ENCODE results near the gene TSGA10. TPM values are rescaled to one million over a fixed set of nuclear protein-coding genes. Genes with fewer than 3 reads are reported as not detected.

The TSGA10 gene
- total RNA-seq, 1 donor from 2014 or later = 3.1 TPM

DNA sequence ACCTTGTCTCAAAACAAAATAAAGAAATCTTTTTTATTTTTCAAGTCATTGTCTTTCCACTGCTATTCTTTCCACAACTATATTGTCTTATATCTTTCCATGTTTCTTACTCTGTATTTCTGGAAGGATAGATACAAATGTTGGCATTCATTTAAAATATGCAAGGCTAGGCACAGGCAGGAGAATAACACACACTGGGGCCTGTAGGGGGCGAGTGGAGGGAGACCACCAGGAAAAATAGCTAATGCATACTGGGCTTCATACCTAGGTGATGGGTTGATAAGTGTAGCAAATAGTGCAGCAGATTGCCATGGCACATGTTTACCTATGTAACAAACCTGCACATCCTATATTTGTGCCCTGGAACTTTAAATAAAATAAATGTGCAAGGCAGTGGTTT lies 35.8 kb upstream of the TSGA10 start:
- H3K27me3 ChIP-seq (ENCODE audit: low read depth) = no peaks in the 10 kb centered on the region
- H3K4me3 ChIP-seq = no peak overlapping the region
- no peak overlapping the region for H3K27ac ChIP-seq (replicated peaks)
- no peak for DNase-seq
- H3K4me1 ChIP-seq = no peaks in the 10 kb centered on the region
- intact Hi-C loops (cut with micrococcal nuclease) = no loop called here
- TF ChIP-seq, protein P1, sequence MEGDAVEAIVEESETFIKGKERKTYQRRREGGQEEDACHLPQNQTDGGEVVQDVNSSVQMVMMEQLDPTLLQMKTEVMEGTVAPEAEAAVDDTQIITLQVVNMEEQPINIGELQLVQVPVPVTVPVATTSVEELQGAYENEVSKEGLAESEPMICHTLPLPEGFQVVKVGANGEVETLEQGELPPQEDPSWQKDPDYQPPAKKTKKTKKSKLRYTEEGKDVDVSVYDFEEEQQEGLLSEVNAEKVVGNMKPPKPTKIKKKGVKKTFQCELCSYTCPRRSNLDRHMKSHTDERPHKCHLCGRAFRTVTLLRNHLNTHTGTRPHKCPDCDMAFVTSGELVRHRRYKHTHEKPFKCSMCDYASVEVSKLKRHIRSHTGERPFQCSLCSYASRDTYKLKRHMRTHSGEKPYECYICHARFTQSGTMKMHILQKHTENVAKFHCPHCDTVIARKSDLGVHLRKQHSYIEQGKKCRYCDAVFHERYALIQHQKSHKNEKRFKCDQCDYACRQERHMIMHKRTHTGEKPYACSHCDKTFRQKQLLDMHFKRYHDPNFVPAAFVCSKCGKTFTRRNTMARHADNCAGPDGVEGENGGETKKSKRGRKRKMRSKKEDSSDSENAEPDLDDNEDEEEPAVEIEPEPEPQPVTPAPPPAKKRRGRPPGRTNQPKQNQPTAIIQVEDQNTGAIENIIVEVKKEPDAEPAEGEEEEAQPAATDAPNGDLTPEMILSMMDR (IDR thresholded peaks at IDR 0.05; ENCODE audit: borderline replicate concordance) = no peak
- H3K36me3 ChIP-seq = peaks cover 67% of the 10 kb centered on the region
- H3K9me3 ChIP-seq (replicated peaks) = no peaks in the 10 kb centered on the region

DNA sequence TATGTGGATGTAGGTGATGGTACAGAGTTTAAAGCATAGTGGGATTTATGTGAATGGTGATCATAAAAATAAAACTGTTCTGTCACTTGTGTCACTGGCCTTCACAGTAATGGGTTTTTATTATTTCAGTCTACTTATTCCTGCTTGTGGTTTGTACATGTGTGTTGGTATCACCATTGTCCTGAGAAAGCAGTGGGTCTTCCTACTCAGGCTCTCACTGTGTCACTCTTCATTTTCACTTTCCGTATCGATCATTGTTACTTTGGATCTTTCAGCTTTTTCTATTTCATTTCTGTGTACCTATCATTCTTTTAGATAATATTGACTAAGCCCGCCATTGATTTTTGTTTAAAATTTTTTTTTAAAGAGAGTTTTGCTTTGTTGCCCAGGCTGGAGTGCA lies 33.6 kb upstream of the TSGA10 start:
- no peaks in the 10 kb centered on the region for H3K27me3 ChIP-seq (ENCODE audit: low read depth)
- peaks cover 46% of the 10 kb centered on the region for H3K36me3 ChIP-seq
- DNase-seq = no peak
- TF ChIP-seq, protein P1 (IDR thresholded peaks at IDR 0.05; ENCODE audit: borderline replicate concordance) = no peak
- H3K4me1 ChIP-seq = peaks cover 12% of the 10 kb centered on the region
- no peak overlapping the region for H3K27ac ChIP-seq (replicated peaks)
- no peak overlapping the region for H3K4me3 ChIP-seq
- H3K9me3 ChIP-seq (replicated peaks) = no peaks in the 10 kb centered on the region
- intact Hi-C loops (cut with micrococcal nuclease) = no loop called here

DNA sequence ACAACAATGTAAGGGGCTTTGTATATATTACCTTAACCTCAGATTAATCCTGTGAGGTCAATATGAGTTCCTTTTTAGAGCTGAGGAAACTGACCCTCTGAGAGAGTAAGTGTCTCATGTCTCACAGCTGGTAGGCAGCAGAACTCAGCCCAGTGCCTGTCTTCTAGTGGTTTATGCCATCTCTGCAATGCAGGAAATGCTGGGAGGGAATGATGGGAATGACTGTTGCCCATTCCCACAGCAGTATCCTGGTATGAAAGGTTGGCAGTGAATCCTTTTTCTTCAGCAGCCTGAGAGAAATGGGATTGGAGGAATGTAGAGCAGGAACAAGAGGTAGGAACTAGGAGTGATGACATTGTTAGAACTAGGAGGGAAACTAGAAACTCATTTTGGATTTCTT lies 32.3 kb upstream of the TSGA10 start:
- Histone ChIP-seq H3K4me1 (peaks cover 25% of the 10 kb centered on the region), H3K27ac (replicated peaks) (no peak overlapping the region), H3K27me3 (ENCODE audit: low read depth) (no peaks in the 10 kb centered on the region), H3K9me3 (replicated peaks) (no peaks in the 10 kb centered on the region), H3K36me3 (peaks cover 33% of the 10 kb centered on the region), H3K4me3 (no peak overlapping the region)
- DNase-seq = no peak
- intact Hi-C loops (cut with micrococcal nuclease) = no loop called here
- TF ChIP-seq, protein P1 (IDR thresholded peaks at IDR 0.05; ENCODE audit: borderline replicate concordance) = no peak

DNA sequence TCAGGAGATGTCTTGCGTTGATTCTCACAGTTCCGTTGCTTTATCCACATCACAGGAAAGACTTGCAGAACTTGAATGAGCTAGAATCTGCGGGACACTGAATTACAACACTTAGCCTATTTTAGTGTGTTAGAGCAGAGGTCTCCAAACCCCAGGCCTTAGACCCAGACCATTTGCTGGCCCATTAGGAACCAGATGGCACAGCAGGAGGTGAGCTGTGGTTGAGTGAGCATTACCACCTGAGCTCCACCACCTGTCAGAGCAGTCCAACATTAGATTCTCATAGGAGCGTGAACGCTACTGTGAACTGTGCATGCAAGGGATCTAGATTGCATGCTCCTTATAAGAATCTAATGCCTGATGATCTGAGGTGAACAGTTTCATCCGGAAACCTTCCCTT lies 30.1 kb upstream of the TSGA10 start:
- Histone ChIP-seq H3K27me3 (ENCODE audit: low read depth) (no peaks in the 10 kb centered on the region), H3K27ac (replicated peaks) (no peak overlapping the region), H3K4me3 (no peak overlapping the region), H3K9me3 (replicated peaks) (no peaks in the 10 kb centered on the region), H3K4me1 (peaks cover 45% of the 10 kb centered on the region), H3K36me3 (peaks cover 13% of the 10 kb centered on the region)
- intact Hi-C loops (cut with micrococcal nuclease) = no loop called here
- TF ChIP-seq, protein P1 (IDR thresholded peaks at IDR 0.05; ENCODE audit: borderline replicate concordance) = no peak
- no peak for DNase-seq

DNA sequence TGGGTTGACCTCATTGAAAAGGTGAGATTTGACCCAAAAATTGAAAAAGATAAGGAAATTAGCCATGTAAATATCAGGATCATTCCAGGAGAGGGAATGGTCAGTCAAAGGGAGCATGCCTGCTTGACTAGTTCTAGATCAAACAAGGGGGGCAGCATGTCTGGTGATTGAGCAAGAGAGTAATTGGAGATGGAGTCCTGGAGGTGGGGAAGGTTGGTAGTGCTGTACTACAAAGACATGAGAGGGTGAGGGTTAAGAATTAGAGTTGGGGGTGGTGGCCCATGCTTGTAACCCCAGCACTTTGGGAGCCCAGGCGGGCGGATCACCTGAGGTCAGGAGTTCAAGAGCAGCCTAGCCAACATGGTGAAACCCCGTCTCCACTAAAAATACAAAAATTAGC lies 28.3 kb upstream of the TSGA10 start:
- H3K4me1 ChIP-seq = peaks cover 58% of the 10 kb centered on the region
- no peak for DNase-seq
- H3K27ac ChIP-seq (replicated peaks) = no peak overlapping the region
- H3K27me3 ChIP-seq (ENCODE audit: low read depth) = no peaks in the 10 kb centered on the region
- intact Hi-C loops (cut with micrococcal nuclease) = no loop called here
- peaks cover 5% of the 10 kb centered on the region for H3K36me3 ChIP-seq
- TF ChIP-seq, protein P1 (IDR thresholded peaks at IDR 0.05; ENCODE audit: borderline replicate concordance) = no peak
- H3K4me3 ChIP-seq = no peak overlapping the region
- H3K9me3 ChIP-seq (replicated peaks) = no peaks in the 10 kb centered on the region

DNA sequence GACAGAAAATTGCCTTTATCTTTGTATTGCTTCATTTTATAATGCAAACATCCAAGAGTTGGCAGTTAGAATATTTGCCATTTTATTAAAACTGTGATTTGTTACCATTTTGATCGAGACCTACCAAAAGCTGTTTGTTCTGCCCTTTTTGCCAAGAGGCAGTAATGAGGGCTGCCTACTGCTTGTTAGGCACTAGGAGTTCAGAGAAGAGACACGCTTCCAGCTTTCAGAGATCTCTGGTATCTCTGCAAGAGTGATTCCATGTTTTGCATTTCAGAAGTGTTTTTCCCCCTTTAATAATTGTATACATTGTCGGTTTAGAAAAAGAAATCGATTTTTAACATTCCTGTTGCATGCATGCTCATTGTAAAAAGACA lies 26.9 kb upstream of the TSGA10 start:
- Histone ChIP-seq H3K27me3 (ENCODE audit: low read depth) (no peaks in the 10 kb centered on the region), H3K4me1 (peaks cover 58% of the 10 kb centered on the region), H3K4me3 (peak overlapping the region; percentile 87), H3K36me3 (peaks cover 6% of the 10 kb centered on the region), H3K9me3 (replicated peaks) (no peaks in the 10 kb centered on the region), H3K27ac (replicated peaks) (peak overlapping the region; percentile 84)
- intact Hi-C loops (cut with micrococcal nuclease) = no loop called here
- TF ChIP-seq, protein P1 (IDR thresholded peaks at IDR 0.05; ENCODE audit: borderline replicate concordance) = no peak
- no peak for DNase-seq
